ENCODE data around the gene CAPN12.

- no peak for TF ChIP-seq EZH2 (IDR thresholded peaks at IDR 0.05; ENCODE audit: low read length)
- no peak for TF ChIP-seq CTCF (optimal IDR thresholded peaks at IDR 0.05 in 1 of 3, IDR thresholded peaks at IDR 0.05 in 1 of 3, conservative IDR thresholded peaks at IDR 0.05 in 1 of 3; ENCODE audit: extremely low read depth in 1 of 3, insufficient read depth in 2 of 3, low read length in 3 of 3)
Measured at GRCh38 chr19:38710416-38710702, 33.9 kb downstream of the CAPN12 start.
